Activated CD4-positive, alpha-beta T cell treated with anti-CD3 and anti-CD28 coated beads, Interleukin-2, amount 50 U/mL, for 1 hour (primary cell): ENCODE data around the gene ANKRD49.

Source experiments
- DNase-seq: peaks from one replicate; pipeline ENCODE4 v3.0.0-alpha.2; 2020

The ANKRD49 gene

GRCh38 chr11:94545264-94546161 lies 51.7 kb downstream of the ANKRD49 start:
- DNase-seq: no peak

- DNase-seq: no peak
Measured at GRCh38 chr11:94546162-94546470, 52.3 kb downstream of the ANKRD49 start.

- no peak for DNase-seq
Measured at GRCh38 chr11:94546886-94547285, 53.1 kb downstream of the ANKRD49 start.

DNA sequence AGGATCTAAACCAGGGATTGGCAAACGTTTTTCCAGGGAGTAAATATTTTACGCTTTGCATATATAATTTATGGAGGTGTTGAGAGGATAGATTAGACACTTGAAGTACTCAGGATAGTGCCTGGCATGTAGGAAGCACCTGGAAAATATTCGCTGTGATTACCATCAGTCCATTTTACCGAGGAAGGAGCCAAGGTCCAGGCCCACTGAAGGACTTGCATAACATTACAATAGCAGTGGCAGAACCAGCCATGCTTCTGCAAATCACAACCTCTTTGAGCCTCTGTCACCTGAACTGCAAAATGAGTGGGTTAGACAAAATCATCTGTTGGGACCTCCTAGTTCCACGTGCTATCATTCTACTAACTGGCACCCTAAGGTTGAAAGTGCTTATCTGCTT lies 55.4 kb downstream of the ANKRD49 start:
- no peak for DNase-seq
